ENCODE measurements around the gene SLC38A11. TPM values are rescaled to one million over a fixed set of nuclear protein-coding genes. Genes with fewer than 3 reads are reported as not detected.

The SLC38A11 gene
- total and polyA plus RNA-seq, 2 of the 13 experiments (the other 11 are each of a cell fraction or from before 2014, with no cell fraction given) = 14.0 to 14.3 TPM

DNA sequence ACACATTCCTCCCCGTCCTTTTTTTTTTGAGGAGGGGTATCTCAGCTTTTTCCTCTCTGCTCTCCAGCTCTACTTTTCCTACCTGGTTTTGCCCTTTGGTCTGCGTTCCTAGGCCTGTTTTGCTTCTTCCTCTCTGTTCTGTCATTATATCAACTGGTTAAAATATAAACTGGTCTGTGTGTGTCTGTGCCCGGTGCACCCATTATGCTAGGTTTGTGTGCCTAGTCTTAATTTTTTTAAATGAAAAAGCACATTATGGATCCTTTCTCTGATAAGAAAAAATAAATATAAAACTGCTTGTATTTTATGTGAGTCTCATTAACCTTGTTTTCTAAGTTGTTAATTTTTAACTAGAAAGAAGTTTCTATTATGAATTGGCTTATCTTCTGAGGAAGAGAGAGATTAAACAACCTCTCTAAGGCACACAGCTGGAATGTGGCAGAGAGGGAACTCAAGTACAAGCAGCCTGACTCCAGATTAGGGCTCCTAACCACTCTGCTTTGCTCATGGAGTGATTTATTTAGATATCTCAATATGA, 17.4 kb downstream of the SLC38A11 start (continued):
- TF ChIP-seq ZNF44 (CRISPR knock-in tag; IDR thresholded peaks at IDR 0.05) (no peak), PRPF4 (IDR thresholded peaks at IDR 0.05; ENCODE audit: low read depth, low read length, poor library complexity, severe bottlenecking) (no peak), GATA4 (IDR thresholded peaks at IDR 0.05; ENCODE audit: borderline replicate concordance, low read depth) (peak; percentile 32; the same call in 1 of the 2 replicates), ZNF556 (CRISPR knock-in tag; IDR thresholded peaks at IDR 0.05; ENCODE audit: borderline replicate concordance) (peak; percentile 40; the same call in 1 of the 2 replicates), KMT2A (CRISPR knock-in tag; IDR thresholded peaks at IDR 0.05) (peak; percentile 61; the same call in 1 of the 2 replicates), SOX13 (IDR thresholded peaks at IDR 0.05) (no peak), SOX13 (CRISPR knock-in tag; conservative IDR thresholded peaks at IDR 0.05 in 1 of 2, IDR thresholded peaks at IDR 0.05 in 1 of 2) (peak in 1 of 2 experiments; percentile 78; a peak in 2 of 4 replicates), TBP (CRISPR knock-in tag; IDR thresholded peaks at IDR 0.05) (no peak), NR2F2 (IDR thresholded peaks at IDR 0.05; ENCODE audit: borderline replicate concordance, low read depth) (peak; percentile 36; the same call in 1 of the 2 replicates), SUZ12 (IDR thresholded peaks at IDR 0.05; ENCODE audit: low read depth, low read length) (no peak), SRSF9 (IDR thresholded peaks at IDR 0.05; ENCODE audit: borderline replicate concordance, insufficient read depth, low read depth, low read length, poor library complexity, severe bottlenecking) (no peak), REL (CRISPR knock-in tag; conservative IDR thresholded peaks at IDR 0.05) (no peak)
- TF ChIP-seq, protein P1, sequence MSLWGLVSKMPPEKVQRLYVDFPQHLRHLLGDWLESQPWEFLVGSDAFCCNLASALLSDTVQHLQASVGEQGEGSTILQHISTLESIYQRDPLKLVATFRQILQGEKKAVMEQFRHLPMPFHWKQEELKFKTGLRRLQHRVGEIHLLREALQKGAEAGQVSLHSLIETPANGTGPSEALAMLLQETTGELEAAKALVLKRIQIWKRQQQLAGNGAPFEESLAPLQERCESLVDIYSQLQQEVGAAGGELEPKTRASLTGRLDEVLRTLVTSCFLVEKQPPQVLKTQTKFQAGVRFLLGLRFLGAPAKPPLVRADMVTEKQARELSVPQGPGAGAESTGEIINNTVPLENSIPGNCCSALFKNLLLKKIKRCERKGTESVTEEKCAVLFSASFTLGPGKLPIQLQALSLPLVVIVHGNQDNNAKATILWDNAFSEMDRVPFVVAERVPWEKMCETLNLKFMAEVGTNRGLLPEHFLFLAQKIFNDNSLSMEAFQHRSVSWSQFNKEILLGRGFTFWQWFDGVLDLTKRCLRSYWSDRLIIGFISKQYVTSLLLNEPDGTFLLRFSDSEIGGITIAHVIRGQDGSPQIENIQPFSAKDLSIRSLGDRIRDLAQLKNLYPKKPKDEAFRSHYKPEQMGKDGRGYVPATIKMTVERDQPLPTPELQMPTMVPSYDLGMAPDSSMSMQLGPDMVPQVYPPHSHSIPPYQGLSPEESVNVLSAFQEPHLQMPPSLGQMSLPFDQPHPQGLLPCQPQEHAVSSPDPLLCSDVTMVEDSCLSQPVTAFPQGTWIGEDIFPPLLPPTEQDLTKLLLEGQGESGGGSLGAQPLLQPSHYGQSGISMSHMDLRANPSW (CRISPR knock-in tag; IDR thresholded peaks at IDR 0.05; ENCODE audit: borderline replicate concordance) = peak; percentile 49; the same call in 1 of the 2 replicates
- TF ChIP-seq, protein P2, sequence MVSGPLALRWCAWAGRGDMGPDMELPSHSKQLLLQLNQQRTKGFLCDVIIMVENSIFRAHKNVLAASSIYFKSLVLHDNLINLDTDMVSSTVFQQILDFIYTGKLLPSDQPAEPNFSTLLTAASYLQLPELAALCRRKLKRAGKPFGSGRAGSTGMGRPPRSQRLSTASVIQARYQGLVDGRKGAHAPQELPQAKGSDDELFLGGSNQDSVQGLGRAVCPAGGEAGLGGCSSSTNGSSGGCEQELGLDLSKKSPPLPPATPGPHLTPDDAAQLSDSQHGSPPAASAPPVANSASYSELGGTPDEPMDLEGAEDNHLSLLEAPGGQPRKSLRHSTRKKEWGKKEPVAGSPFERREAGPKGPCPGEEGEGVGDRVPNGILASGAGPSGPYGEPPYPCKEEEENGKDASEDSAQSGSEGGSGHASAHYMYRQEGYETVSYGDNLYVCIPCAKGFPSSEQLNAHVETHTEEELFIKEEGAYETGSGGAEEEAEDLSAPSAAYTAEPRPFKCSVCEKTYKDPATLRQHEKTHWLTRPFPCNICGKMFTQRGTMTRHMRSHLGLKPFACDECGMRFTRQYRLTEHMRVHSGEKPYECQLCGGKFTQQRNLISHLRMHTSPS (CRISPR knock-in tag; IDR thresholded peaks at IDR 0.05; ENCODE audit: low read depth) = peak; percentile 61; the same call in 1 of the 2 replicates
- TF ChIP-seq, protein P3, sequence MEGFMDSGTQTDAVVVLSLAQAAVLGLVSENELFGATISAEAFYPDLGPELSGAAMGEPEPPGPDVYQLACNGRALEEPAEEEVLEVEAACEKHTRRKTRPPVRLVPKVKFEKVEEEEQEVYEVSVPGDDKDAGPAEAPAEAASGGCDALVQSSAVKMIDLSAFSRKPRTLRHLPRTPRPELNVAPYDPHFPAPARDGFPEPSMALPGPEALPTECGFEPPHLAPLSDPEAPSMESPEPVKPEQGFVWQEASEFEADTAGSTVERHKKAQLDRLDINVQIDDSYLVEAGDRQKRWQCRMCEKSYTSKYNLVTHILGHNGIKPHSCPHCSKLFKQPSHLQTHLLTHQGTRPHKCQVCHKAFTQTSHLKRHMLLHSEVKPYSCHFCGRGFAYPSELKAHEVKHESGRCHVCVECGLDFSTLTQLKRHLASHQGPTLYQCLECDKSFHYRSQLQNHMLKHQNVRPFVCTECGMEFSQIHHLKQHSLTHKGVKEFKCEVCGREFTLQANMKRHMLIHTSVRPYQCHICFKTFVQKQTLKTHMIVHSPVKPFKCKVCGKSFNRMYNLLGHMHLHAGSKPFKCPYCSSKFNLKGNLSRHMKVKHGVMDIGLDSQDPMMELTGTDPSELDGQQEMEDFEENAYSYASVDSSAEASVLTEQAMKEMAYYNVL (CRISPR knock-in tag; IDR thresholded peaks at IDR 0.05; ENCODE audit: borderline replicate concordance) = peak; percentile 99
- TF ChIP-seq, protein P4, sequence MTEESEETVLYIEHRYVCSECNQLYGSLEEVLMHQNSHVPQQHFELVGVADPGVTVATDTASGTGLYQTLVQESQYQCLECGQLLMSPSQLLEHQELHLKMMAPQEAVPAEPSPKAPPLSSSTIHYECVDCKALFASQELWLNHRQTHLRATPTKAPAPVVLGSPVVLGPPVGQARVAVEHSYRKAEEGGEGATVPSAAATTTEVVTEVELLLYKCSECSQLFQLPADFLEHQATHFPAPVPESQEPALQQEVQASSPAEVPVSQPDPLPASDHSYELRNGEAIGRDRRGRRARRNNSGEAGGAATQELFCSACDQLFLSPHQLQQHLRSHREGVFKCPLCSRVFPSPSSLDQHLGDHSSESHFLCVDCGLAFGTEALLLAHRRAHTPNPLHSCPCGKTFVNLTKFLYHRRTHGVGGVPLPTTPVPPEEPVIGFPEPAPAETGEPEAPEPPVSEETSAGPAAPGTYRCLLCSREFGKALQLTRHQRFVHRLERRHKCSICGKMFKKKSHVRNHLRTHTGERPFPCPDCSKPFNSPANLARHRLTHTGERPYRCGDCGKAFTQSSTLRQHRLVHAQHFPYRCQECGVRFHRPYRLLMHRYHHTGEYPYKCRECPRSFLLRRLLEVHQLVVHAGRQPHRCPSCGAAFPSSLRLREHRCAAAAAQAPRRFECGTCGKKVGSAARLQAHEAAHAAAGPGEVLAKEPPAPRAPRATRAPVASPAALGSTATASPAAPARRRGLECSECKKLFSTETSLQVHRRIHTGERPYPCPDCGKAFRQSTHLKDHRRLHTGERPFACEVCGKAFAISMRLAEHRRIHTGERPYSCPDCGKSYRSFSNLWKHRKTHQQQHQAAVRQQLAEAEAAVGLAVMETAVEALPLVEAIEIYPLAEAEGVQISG (CRISPR knock-in tag; IDR thresholded peaks at IDR 0.05) = peak; percentile 44

Data from HepG2 (cell line).